Inflammatory macrophage treated with lipopolysaccharide for 4 hours (primary cell): ENCODE measurements around the gene CDV3.

Source experiments
- DNase-seq: peaks from one replicate; pipeline ENCODE4 v3.0.0-alpha.2; 2020

CDV3 gene

DNA sequence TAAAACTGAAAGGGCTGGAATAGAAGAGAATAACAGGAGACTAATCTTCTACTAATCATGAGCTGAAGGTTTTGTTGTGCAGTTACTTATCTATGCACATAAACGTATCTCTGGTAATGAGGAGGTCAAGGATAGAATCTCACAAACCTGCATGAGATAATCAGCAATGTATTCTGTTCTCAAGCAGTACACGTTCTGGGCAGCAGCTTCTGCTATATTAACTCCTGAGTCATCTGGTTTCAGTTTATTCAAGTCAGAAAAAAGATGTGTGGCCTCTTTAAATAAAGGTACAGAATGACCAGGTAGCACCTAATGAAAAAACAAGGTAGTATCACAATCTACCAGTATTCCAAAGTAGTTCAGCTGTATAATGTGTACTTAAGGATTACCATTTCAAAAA, 34.9 kb downstream of the CDV3 start:
- peak; percentile 15 for DNase-seq

DNA sequence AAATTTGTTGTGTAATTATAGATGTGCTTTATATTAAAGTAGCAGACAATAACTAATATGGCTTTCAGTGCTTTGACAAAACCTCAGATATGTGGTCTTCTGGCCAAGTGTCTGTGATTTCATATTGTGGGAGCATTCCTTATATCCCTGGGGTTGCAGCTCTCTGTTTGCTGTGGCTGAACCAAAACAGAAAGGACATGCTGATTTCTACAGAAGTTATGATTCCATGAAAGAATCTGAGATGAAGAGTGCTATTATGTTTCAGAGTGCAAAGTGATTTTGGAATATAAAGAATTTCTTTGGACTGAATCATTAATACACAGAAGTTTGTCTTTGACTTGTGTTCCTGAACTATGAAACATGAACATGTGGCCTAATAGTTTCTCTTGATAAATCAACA, 36.5 kb downstream of the CDV3 start:
- DNase-seq: no peak

DNA sequence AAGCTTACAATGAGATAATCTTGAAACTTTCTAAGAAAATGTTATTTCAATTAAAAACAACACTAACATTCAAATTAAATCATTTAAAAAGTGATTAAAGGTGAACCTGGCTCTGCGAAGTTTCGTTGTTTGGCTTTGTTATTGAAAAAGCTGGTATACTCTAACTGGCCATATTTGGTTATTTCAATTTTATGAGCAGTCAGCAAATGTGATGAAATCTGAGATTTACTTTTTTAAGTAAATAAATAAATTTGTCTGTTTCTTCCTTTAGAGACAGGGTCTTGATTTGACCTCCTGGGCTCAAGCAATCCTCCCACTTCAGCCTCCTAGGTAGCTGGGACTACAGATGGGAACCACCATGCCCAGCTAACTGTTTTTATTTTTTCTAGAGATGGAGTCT, 38.0 kb downstream of the CDV3 start:
- DNase-seq: no peak

DNA sequence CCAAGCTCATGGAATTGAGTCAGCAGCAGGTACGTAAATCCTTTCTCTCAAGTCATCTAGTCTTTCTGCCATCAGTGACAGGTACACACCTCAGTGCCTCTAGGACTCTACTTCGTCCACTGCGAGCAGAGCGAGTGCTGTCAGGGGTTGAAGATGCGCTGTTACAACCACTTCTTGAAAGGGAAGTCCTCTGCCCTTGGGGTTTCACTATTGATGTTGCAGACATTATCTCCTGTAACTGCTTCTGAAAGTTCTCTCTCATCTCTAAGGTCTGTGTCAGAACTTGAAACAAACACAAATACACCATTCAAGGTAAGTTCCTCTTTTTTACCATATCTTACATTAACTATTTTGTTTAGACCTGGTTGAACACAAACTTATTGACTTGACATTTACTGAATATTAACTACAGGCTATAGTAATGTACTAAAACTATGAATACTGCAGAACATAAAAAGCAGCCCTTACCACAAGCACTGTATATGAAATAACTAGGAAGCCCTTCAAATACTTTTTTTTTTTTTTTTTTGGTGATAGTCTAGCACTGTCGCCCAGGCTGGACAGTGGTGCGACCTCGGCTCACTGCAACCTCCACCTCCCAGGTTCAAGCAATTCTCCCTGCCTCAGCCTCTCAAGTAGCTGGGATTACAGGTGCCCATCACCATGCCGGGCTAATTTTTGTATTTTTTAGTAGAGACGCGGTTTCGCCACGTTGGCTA, 46.7 kb downstream of the CDV3 start:
- no peak for DNase-seq

DNA sequence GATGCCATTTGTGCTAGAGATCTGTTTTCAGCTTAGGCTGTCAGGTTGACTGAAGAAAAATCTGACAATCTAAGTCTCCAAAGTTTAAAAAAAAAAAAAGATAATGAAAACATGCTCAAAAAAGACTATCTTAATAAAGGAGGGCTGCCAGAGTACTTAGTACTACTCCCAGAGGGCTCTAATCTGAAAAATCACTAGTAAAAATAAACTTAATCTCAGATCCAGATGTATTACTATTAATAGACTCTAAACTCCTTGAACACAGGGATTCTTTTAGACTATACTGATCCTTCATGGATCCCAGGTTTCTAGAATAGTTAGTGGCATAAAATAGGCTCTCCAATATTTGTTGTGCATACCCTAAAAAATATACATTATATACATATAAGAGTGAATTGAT, 54.3 kb downstream of the CDV3 start:
- DNase-seq: no peak

DNA sequence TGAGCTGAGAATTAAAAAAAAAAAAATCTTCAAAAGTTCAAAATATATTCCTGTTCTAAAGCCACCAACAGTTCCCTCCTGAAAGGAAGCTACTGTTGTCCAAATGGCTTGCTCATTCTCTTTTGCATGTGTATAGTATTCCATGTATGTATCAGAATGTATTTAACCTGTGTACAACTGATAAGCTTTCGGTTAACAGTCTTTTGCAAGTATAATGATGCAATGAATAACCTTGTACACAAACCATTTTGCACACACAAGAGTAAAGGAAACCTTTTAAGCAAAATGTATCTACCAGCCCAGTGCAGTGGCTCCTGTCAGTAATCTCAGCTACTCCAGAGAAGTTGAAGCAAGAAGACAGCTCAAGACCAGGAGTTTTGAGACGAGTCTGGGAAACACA, 55.7 kb downstream of the CDV3 start:
- DNase-seq: no peak

DNA sequence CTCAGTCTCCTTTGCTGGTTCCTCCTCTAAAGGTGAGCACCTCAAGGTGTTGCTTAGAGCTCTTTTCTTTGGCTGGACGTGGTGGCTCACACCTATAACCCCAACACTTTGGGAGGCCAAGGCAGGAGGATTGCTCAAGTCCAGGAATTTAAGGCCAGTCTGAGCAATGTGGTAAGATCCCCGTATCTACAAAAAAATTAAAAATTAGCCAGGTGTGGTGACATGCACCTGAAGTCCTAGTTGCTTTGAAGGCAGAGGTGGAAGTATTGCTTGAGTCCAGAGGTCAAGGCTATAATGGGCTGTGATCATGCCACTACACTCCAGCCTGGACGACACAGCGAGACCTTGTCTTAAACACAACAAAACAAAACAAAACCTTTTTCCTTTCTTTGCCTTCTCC, 60.0 kb downstream of the CDV3 start:
- DNase-seq: no peak
